Measurements from ENCODE around the gene UGP2.
A peak's percentile ranks its signal among the peaks of the same experiment; 100 is the strongest.
"Not testable (repeated sequence)": the region's sequence is repeated elsewhere in the genome, so short reads cannot be mapped to it uniquely, and the experiment has no call there.

UGP2 gene

DNA sequence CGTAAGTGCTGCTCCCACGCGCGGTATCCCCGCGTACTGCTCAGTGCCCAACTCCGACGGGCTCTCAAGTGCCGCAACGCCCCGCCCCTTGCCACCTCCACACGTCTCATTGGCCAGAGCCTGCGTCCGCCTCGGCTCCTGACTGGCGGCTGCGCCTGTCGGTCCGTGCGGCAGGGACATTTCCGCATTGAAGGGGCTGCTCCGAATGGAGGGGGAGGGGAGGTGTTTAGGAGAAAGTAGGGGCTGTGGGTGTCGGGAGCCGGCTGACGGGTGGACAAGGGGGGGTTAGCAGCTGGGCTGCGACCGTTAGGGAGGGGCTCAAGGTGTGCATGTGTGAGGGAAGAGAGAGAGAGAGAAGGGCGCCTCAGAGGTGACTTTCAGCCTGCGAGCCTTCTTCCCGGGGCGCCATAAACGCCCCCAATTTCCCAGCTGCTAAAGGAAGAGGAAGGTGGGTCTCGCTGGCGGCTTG, 877 bp upstream of the UGP2 start:
- DNase-seq, result peak; percentile 97

DNA sequence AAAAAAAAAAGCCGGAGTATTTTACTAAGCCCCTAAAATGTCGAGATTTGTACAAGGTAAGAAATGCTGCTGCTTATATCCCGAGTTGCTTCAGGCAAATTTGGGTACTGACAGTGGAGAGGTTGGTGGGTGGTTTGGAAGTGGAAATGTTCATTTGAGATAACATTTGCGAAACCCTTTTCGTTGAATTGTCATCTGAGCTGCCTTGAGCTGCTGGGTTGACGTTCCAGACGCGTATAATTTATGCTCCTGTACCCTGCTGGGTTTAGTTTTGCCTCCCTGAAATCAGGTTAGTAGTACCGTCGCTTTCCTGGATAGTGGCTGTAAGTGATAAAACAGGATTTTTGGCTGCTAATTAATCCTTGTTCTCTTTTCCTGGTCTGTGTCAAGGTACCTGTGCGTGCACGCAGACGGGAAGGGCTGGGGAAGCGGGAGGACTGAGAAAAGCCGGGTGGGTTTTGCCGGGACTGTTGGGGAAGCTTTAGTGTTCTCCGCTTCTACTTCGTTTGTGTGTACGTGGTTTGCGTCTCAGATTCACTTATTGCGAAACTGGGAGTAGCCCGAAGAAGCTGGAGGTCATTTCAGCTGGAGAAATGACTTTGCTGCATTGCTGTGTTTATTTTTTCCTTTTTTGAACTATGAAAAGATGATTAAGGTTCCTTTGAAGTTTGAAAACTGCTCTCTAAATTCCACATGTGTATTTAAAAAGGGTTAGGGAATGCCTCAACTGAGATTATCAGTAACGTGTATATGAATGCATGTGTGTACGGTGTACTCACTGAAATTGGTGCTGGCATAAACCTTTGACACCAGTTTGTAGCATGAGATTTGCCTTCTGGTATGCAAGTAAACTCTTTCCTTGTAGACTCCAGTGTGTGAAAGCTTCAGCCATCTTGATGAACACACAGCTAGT, 709 bp downstream of the UGP2 start:
- no peak for DNase-seq

DNA sequence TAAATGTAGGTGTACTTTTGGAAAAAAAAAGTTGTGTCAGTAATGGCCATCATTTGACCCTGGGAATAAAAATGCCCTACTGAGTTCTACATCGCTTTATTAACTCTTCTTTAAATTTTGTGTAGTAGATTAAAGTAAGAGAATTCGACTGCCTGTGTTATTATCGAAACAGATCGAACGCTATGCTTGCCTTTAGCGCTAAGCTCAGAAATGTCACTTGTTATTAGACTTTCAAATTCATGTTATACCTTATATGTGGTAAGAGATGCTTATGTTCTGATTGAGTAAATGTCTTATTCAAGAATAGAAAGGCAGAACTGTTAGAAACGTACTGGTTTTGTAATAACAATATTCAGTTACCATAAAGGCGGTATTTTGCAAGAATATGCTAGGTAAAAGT, 1.4 kb downstream of the UGP2 start:
- DNase-seq, result no peak

DNA sequence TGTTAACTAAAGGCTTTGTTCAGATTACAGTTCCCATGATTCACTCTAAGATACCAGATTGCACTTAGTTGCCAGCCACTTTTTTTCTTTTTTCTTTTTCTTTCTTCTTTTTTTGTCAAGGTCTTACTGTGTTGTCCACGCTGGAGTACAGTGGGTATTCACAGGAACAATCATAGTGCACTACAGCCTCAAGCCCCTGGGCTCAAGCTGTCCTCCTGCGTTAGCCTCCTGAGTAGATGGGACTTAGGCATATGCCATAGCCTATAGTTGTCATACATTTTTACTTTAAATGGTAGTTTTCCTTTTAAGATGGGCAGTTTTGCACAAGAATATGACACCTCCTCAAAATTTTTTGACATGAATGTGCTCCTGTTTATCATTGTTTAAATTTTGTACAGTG, 2.1 kb downstream of the UGP2 start:
- DNase-seq, result no peak

DNA sequence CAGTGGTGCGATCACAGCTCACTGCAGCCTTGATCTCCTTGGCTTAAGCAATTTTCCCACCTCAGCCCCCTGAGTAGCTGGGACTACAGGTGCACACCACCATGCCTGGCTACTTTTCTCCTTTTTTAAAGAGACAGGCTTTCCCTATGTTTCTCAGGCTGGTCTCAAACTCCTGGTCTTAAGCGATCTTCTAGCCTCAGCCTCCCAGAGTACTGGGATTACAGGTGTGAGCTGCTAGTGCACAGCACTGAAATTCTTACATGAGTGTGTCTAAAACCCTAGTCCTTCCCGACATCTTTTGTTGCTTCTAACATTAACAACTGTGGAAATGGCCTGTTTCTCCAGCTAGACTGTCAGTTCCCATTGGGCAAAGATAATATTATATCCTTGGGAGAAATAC, 2.9 kb downstream of the UGP2 start:
- no peak for DNase-seq

DNA sequence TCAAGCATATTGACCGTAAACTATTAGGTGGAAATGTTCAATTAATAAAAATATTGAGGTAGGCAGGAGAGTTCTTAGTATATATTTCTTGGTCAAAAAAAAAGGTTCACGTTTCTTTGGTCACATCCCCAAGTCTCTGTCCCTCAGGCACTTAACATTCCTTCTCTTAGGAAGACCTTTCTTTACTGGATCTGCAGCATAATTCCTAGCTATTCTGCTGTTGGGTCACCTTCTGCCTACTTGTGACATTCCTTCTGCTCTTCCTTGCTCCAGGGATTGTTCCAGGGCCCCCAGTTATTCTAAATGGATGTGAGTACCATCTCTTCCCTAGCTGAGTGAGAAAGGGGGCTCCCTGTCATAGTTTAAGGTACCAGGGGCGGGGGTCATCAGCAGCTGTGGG, 4.2 kb downstream of the UGP2 start:
- DNase-seq, result no peak

DNA sequence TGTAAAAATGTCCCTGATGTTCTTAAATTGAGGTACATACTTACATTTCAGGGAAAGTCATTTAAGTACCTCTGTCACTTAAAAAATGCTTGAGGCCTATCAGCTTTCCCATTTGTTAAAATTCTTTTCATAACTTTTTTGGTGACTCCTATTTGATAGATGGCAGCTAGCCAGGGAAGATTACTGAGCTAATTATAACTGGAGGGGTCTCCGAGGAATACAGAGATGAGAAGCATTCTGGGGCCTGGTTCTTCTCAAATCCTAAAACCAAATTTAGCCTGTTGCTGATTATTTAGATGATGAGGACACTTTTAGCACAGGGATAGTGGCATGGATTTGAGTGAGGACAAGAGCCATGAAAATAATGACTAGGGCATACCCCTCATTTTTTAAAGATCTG, 4.8 kb downstream of the UGP2 start:
- DNase-seq, result no peak

DNA sequence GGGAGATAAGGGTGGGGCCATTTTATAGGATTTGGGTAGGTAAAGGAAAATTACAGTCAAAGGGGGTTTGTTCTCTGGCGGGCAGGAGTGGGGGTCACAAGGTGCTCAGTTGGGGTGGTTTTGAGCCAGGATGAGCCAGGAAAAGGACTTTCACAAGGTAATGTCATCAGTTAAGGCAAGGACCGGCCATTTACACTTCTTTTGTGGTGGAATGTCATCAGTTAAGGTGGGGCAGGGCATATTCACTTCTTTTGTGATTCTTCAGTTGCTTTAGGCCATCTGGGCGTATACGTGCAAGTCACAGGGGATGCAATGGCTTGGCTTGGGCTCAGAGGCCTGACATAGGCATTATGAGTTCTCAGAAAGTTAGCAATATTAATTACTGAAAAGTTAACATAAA, 5.9 kb downstream of the UGP2 start:
- DNase-seq, result not testable (repeated sequence)

DNA sequence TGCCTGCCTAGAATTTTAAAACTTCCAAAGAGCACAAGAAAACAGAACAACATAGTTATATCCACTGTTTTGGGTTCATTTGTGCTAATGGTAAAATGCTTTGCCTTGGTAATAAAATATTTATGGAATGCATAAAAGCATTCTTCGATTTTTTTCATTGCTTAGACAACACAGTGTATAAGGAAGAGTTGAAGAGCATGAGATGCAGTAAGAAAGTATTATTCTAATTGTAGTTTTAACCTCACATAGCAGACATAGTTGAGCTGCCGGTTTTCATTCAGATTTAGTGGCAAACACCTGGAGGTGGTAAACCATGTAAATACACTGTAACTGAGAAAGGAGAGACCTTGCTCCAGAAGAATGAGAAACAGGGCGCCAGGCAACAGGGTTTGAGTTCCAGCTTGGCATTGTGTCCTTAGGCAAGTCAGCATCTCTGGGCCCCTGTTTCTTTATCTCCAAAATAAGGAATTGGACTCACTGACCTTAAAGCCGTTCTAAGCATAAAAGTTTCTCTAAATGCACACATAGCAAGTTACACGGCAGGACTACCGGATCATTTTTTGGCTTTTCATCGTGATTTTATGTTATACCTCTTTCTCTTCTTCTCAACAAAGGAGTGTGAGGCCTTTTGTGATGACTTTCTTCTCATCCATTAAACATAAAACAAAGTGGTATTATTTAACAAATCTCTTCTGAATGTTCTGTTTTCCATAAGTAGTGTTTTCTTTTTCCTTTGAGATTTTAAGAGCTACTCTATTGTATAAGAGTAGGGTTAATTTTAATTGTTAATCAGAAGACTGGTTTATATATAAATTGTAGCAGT, 7.9 kb downstream of the UGP2 start:
- DNase-seq, result no peak

DNA sequence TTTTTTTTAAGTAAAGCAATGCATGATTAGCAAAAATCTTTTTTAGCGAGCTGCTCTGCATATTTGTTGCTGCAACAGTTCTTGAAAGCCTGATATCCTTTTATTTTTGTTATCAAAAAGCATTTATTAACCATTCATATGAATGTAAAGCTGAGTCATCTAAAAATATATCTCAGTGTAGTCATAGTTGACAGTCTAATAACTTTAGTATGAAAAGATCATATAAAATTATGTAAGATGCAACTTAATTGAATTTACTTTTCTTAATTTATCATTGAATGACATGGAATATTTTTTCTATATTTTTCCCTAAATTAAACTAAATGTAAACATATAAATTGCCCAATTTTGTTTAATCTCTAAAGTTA, 8.5 kb downstream of the UGP2 start:
- DNase-seq, result no peak

DNA sequence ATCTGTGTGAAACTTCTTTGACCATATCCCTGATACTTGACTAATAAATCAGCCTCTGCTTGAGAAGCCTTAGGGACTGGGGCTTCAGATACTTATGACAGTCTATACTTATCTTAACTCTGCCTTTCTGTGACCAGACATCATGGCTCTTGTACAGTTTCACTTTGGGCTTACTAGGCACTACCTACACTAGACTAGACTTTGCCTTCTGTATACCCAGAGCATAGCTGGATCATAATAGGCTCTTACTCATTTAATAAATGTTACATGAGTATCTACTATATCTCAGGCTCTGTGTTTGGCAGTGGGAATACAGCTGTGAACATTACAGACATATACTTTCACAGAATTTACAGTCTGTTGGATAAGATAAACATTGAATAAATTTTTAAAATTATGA, 9.0 kb downstream of the UGP2 start:
- DNase-seq, result no peak

DNA sequence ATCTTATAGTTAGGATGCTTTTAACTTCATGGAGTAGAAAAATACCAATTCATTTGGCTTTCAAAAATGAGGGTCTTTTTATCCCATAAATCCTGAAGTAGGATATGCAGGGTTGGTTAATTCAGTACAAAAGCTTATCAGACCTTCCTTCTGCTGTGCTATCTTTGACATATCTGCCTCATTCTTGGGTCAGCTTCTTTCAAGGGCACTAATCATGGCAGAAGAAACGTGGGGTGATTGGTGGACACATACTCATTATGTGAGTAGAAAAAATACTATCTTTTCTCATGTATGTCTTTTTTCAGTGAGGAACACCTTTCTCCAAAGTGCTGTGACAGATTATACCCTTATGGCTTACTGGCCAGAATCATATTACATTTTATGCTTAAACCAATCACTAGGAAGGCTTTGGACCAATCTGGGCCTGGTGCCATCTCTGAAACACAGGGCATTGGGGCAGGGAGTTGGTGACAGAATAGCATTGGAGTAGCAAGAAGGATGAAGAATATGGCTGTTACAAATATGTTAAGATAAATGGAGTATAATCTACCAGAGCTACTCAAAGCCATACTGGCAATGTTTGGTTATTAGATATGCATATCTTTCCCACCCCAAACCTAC, 10.1 kb downstream of the UGP2 start:
- DNase-seq, result no peak

DNA sequence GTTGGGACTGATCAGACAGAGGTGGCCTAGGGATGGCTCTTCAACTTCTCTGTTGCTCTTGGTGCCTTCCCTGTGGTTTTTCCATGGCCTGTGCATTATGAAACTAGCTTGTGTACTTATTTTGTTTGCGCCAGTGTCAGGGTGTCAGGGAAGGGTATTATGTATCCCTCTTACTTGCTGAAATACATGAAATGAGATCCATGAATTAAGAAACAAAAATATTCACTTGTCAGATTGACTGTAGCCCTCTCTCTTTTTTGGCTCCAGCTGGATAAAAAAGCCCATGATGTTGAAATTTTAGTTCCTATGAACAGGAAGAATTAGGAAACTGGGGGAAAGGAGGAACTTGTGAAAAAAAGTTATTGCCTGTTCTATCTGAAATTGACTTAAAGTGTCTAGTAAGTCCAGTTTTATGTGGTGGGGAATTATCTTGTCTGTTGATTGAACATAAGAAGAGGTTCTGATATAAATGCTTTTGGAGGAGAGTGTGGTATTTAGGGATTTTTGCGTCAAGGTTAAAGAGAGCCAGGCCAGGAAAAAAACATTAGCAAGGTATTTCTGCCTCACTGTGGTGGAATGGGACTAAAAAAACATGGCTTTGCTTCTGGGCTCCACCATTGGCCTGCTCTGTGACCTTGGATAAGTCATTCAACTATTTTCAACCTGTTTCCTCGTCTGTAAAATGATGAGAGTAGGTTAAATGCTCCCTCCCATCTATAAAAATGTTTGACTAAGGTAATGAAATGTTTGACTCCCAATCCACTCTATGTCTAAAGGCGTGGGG, 12.0 kb downstream of the UGP2 start:
- DNase-seq, result no peak

DNA sequence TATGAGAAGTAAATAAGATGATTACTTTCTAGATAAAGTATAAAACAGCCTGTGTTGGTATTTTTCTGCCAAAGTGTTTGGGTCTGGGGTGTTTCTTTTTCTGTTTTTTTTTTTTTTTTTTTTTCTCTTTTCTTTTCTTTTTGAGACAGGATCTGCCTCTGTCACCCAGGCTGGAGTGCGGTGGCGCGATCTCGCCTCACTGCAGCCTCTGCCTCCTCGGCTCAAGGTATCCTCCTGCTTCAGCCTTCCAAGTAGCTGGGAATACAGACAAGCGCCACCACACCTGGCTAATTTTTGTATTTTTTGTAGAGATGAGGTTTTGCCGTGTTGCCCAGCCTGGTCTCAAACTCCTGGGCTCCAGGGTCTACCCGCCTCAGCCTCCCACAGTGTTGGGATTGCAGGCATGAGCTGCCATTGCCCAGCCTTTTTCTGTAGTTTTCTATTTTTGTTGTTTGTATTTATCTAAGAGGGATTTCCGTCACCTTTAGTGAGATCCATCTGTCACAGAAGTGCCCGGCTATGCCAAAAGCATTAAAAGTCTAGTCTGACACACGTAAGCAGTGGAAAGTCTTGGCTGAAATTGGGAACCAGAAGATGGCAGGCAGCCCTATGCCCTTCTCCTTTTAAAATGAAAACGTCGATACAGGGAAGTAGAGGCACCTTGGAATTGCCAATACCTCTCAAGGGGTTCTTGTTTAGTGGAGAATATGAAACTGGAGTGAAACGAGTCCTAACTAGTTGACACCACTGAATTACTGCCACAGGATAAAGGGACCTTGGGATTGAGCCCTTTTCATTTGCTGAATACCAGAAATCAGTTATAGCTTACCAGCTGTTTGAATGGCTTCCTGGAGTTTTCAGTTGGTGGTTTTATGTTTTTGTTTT, 14.0 kb downstream of the UGP2 start:
- no peak for DNase-seq

DNA sequence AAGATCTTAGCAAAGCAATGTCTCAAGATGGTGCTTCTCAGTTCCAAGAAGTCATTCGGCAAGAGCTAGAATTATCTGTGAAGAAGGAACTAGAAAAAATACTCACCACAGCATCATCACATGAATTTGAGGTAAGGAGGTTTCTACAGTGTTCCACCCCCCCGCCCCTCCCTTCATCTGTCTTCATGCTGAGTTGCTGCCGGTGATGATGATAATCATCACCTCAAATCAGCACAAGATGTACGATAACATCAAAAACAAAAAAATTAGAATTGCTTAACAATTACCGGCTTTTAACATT, 14.6 kb downstream of the UGP2 start:
- peak; percentile 16 for DNase-seq

DNA sequence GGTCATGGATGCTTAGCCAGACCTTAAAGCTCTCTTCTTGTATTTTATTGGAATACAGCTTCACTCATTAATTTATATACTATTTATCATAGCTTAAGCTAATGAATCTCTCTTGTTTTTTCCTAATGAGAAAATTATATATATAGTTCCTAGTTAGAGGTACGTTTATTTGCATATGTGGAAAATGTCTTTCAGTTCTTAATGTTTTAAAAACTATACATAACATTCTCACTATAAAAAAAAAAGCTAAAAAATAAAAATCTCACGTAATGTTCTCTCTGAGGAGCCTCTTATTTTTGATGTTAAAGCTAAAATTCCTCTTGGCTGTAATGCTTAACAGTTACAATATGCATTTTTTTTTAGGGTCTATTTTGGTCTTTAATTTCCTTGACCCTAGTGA, 16.6 kb downstream of the UGP2 start:
- DNase-seq, result no peak

DNA sequence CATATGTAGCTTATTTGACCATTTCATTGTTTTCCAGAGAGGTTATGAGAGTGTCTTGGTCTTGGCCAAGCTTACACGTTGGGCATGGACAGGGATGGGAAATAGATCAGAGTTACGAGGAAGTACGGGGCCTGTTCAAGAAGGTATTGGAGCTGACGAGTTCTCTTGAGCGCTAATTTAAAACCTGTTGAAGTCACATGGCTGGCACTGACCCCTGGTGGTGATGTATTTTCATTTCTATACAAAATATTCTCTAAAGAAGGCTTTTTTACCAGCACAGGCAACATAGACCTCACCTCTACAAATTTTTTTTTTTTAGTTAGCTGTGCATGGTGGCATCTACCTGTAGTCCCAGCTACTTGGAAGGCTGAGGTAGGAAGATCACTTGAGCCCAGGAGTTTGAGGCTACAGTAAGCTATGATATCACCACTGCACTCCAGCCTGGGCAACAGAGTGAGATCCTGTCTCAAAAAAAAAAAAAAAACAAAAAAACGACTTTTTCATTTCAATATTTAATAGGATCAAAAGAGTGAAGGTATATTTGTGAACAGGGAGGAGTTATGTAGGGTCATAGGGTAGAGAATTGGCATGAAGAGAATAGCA, 19.6 kb downstream of the UGP2 start:
- no peak for DNase-seq

DNA sequence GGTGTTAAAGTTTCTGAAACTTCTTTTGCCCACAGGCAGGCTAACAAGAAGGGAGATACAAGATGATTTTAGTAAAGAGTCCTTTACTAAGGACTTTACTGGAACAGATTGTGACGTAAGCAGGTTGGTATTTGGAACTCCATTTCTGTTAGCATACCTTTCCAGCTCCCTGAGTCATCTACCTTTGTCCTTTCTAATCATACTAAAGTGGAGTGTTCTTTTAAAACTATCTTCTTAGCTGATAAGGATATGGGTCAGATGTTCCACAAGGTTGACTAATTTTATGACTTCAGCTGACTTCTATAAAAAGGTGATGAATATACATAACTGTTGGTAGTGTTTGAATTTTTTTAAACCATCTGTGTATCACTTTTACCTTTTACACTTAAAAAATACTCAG, 21.1 kb downstream of the UGP2 start:
- no peak for DNase-seq

DNA sequence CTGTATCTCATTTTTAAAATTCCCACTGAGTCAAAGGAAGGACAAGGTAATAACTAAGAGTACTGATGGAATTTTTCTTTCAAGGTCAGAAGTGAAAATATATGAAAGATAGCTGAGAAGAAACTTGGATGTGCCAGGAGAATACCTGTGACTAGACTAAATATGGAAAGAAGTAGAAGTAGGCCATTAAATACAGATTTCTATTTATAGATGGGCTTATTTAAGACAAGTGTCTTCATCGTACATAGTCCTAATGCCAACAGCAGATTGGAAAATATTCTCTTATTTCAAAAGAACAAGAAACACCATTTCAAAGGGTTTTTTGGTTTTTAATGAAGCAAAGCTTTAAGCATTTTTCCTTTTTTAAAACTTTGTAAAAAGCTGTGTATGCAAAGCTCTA, 22.0 kb downstream of the UGP2 start:
- DNase-seq, result no peak

DNA sequence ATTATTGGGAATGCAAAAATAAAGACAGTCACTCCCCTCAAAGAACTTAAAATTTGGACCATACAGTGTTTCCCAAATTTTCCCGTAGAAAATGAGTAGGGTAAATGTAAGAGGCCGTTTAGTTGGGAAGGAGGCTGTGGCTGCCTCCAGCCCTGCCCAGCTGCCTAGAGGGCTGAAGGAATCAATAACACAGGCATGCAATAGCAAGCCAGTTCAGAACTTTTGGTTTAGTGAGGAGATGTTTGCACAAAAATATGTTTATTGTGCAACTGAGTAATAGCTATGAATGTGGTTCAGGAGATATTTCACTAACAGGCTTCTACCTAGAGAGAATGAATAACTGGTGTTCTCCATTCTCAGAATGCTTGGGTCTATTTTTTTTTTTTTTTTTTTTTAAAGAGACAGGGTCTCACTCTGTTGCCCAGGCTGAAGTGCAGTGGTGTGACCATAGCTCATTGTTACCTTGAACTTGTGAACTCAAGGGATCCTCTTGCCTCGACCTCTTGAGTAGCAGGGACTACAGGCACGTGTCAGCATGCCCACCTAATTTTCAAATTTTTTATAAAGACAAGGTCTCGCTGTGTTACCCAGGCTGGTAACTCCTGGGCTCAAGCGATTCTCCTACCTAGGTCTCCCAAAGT, 23.6 kb downstream of the UGP2 start:
- no peak for DNase-seq
